ENCODE data around the gene RTN4RL1. TPM values are rescaled to one million over a fixed set of nuclear protein-coding genes. Genes with fewer than 3 reads are reported as not detected.

RTN4RL1 gene
- total RNA-seq, 2 donors from 2014 or later: 18.2 to 19.6 TPM

DNA sequence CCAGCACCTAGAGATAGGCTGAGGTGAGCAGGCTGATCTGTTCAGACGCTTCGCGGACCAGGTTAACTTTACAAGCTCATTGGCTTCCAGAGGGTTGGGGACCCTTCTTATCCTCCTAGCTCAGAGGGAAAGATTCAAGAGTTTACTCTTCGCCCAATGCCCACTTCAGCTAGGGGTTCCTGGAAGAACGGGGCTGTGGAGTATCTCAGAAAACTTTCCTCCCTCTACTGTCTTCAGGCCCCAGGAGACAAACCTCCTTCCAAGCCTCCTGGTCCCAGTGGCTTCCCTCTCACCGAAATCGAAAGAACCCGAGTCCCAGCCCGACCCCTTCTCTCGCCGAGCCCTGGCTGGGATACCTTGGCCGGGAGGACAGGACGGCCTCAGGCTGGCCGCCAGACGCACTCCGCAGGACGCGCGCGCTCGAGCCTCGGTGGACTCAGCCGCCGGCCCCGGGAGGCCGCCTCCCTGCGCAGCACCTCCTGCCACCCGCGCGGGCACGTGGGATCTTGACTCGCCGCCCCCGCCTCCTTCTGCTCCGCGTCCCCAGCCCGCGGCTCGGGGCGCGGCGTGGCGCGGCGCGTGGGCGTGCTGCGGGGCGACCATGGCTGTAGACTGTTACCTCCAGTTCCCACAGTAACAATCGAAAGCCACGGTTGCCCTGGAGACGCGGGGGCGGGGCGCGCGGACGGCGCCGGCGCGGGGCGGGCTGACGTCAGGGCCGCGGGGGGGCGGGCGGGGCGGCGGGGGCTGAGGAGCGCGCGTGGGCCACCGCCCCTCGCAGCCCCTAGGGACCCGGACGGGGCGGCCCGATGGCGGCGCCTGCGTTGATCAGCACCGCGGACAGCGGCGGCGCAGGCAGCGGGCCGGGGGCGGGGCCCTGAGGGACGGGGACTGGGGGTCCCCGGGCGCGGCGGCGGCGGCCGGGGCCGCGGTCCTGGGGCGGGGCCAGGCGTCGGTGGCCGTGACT, 24.5 kb upstream of the RTN4RL1 start:
- Histone ChIP-seq H3K9me3 (ENCODE audit: control insufficient read depth, low read length) (no peaks in the 10 kb centered on the region), H3K27ac (ENCODE audit: low read depth, low read length) (peak overlapping the region; percentile 35), H3K4me3 (ENCODE audit: low read length) (peak overlapping the region; percentile 85), H3K4me1 (ENCODE audit: control insufficient read depth, insufficient read depth, low read length) (peaks cover 2% of the 10 kb centered on the region), H3K9ac (ENCODE audit: extremely low read depth, low read length, poor library complexity, severe bottlenecking) (peak overlapping the region; percentile 78), H3K27me3 (ENCODE audit: control insufficient read depth, insufficient read depth, low read length, poor library complexity, severe bottlenecking) (peaks cover 40% of the 10 kb centered on the region), H3K36me3 (ENCODE audit: control insufficient read depth, insufficient read depth, low read length) (peaks cover 9% of the 10 kb centered on the region)
- Mint-ChIP-seq H3K4me1 (peaks cover 15% of the 10 kb centered on the region), H3K36me3 (ENCODE audit: low read depth) (peaks cover 1% of the 10 kb centered on the region), H3K9me3 (peaks cover 1% of the 10 kb centered on the region), H3K4me3 (peak overlapping the region; percentile 63), H3K27me3 (ENCODE audit: insufficient read depth) (peaks cover 72% of the 10 kb centered on the region), H3K27ac (peak overlapping the region; percentile 76)
- WGBS, 2 experiments (ENCODE audit: insufficient coverage in 1 of 2, insufficient read length in 1 of 2): 3 to 7% methylated on average over 21 to 104 of the region's 104 CpGs
- TF ChIP-seq, protein P1, sequence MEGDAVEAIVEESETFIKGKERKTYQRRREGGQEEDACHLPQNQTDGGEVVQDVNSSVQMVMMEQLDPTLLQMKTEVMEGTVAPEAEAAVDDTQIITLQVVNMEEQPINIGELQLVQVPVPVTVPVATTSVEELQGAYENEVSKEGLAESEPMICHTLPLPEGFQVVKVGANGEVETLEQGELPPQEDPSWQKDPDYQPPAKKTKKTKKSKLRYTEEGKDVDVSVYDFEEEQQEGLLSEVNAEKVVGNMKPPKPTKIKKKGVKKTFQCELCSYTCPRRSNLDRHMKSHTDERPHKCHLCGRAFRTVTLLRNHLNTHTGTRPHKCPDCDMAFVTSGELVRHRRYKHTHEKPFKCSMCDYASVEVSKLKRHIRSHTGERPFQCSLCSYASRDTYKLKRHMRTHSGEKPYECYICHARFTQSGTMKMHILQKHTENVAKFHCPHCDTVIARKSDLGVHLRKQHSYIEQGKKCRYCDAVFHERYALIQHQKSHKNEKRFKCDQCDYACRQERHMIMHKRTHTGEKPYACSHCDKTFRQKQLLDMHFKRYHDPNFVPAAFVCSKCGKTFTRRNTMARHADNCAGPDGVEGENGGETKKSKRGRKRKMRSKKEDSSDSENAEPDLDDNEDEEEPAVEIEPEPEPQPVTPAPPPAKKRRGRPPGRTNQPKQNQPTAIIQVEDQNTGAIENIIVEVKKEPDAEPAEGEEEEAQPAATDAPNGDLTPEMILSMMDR (conservative IDR thresholded peaks at IDR 0.05): no peak
- peak; percentile 95 for DNase-seq

DNA sequence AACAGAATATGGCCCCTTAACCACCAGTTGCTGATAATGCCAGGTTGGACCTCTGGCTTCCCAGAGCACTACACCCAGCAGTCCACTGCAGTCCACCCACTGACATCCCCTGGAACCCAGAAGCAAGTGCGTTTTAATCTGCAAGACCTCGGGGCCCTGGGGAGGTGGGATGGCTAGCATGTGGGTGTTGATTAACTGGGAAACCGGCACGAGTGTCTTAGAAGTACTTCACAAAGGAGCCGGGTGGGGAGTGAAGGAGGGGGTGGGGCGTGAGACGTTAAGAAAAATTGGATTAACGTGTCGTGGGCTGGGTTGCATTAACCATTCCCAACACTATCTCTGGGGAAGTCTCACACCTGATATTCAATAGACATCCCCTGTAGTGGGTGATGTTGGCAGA, 23.7 kb upstream of the RTN4RL1 start:
- peak overlapping the region; percentile 76 for H3K27ac Mint-ChIP-seq
- Histone ChIP-seq H3K9me3 (ENCODE audit: control insufficient read depth, low read length) (no peaks in the 10 kb centered on the region), H3K27me3 (ENCODE audit: control insufficient read depth, insufficient read depth, low read length, poor library complexity, severe bottlenecking) (peaks cover 32% of the 10 kb centered on the region), H3K27ac (ENCODE audit: low read depth, low read length) (no peak overlapping the region), H3K9ac (ENCODE audit: extremely low read depth, low read length, poor library complexity, severe bottlenecking) (peak overlapping the region; percentile 78), H3K4me1 (ENCODE audit: control insufficient read depth, insufficient read depth, low read length) (peaks cover 2% of the 10 kb centered on the region), H3K4me3 (ENCODE audit: low read length) (peak overlapping the region; percentile 85), H3K36me3 (ENCODE audit: control insufficient read depth, insufficient read depth, low read length) (peaks cover 17% of the 10 kb centered on the region)
- TF ChIP-seq, protein P1 (conservative IDR thresholded peaks at IDR 0.05): no peak
- WGBS, 2 experiments (ENCODE audit: insufficient coverage in 1 of 2, insufficient read length in 1 of 2): 7 to 40% methylated on average over 1 to 5 of the region's 9 CpGs
- peaks cover 16% of the 10 kb centered on the region for H3K4me1 Mint-ChIP-seq
- peaks cover 1% of the 10 kb centered on the region for H3K9me3 Mint-ChIP-seq
- peak; percentile 90 for DNase-seq
- H3K4me3 Mint-ChIP-seq: peak overlapping the region; percentile 63
- peaks cover 65% of the 10 kb centered on the region for H3K27me3 Mint-ChIP-seq (ENCODE audit: insufficient read depth)
- peaks cover 5% of the 10 kb centered on the region for H3K36me3 Mint-ChIP-seq (ENCODE audit: low read depth)

DNA sequence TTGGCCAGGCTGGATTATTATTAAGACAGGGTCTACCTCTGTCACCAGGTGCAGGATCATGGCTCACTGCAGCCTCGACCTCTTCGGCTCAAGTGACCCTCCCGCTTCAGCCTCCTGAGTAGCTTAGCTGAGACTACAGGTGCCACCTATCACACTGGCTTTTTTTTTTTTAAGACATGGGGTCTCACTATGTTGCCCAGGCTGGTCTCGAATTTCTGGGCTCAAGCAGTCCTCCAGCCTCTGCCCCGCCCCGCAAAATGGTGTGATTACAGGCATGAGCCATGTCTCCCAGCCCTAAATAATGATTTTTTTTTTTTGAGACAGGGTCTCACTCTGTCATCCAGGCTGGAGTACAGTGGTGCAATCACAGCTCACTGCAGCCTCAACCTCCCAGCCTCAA, 22.5 kb upstream of the RTN4RL1 start:
- peaks cover 20% of the 10 kb centered on the region for H3K27me3 ChIP-seq (ENCODE audit: control insufficient read depth, insufficient read depth, low read length, poor library complexity, severe bottlenecking)
- H3K9ac ChIP-seq (ENCODE audit: extremely low read depth, low read length, poor library complexity, severe bottlenecking): no peak overlapping the region
- Mint-ChIP-seq H3K27ac (no peak overlapping the region), H3K36me3 (ENCODE audit: low read depth) (peaks cover 16% of the 10 kb centered on the region), H3K4me3 (no peak overlapping the region), H3K9me3 (peaks cover 1% of the 10 kb centered on the region), H3K27me3 (ENCODE audit: insufficient read depth) (peaks cover 55% of the 10 kb centered on the region), H3K4me1 (peaks cover 23% of the 10 kb centered on the region)
- H3K4me1 ChIP-seq (ENCODE audit: control insufficient read depth, insufficient read depth, low read length): peaks cover 8% of the 10 kb centered on the region
- 87 to 89% methylated on average over 6 of the region's 6 CpGs for WGBS, 2 experiments (ENCODE audit: insufficient coverage in 1 of 2, insufficient read length in 1 of 2)
- no peak for DNase-seq
- TF ChIP-seq, protein P1 (conservative IDR thresholded peaks at IDR 0.05): no peak
- peaks cover 29% of the 10 kb centered on the region for H3K36me3 ChIP-seq (ENCODE audit: control insufficient read depth, insufficient read depth, low read length)
- H3K4me3 ChIP-seq (ENCODE audit: low read length): peak overlapping the region; percentile 50
- H3K9me3 ChIP-seq (ENCODE audit: control insufficient read depth, low read length): no peaks in the 10 kb centered on the region
- no peak overlapping the region for H3K27ac ChIP-seq (ENCODE audit: low read depth, low read length)

Measured in endodermal cell (in vitro differentiated cells).